ENCODE results near the gene VWA3A.

- TF ChIP-seq EZH2 (IDR thresholded peaks at IDR 0.05; ENCODE audit: insufficient read depth, poor library complexity, severe bottlenecking) (no peak), EZH2phosphoT487 (IDR thresholded peaks at IDR 0.05; ENCODE audit: insufficient read depth, low read depth) (no peak)
These were observed 72.1 kb downstream of the VWA3A start for GRCh38 chr16:22164482-22164881.
